Muscle layer of duodenum (tissue), 2 donors: ENCODE measurements around the gene NCOR2.

Experiments
- H3K27ac ChIP-seq: one replicate; pipeline ENCODE4 v1.7.0; 2013; ENCODE audit warnings: mild to moderate bottlenecking, low read length
- H3K27me3 ChIP-seq: one replicate; pipeline ENCODE4 v1.7.0; 2013; ENCODE audit warnings: low read depth, mild to moderate bottlenecking, control low read depth, low read length
- H3K36me3 ChIP-seq, 2 donors: one replicate each; pipeline ENCODE4 v1.7.0; 2013; ENCODE audit warnings: low read length in 2 of 2, control low read depth in 1 of 2, mild to moderate bottlenecking in 1 of 2; ENCODE audit not compliant: insufficient read depth in 2 of 2, control insufficient read depth in 1 of 2
- H3K4me1 ChIP-seq, 2 donors: one replicate each; pipeline ENCODE4 v1.7.0; 2013; ENCODE audit warnings: low read length in 2 of 2, mild to moderate bottlenecking in 2 of 2, control low read depth in 1 of 2, moderate library complexity in 1 of 2; ENCODE audit not compliant: insufficient read depth in 2 of 2, control insufficient read depth in 1 of 2
- H3K4me3 ChIP-seq, 2 donors: one replicate each; pipeline ENCODE4 v1.7.0; 2013; ENCODE audit warnings: low read length in 2 of 2, low read depth in 1 of 2, mild to moderate bottlenecking in 1 of 2
- H3K9me3 ChIP-seq, 2 donors: one replicate each; pipeline ENCODE4 v1.7.0; 2013; ENCODE audit warnings: low read length in 2 of 2, control low read depth in 1 of 2, mild to moderate bottlenecking in 1 of 2; ENCODE audit not compliant: control insufficient read depth in 1 of 2
- donor health status: healthy.

Gene NCOR2

DNA sequence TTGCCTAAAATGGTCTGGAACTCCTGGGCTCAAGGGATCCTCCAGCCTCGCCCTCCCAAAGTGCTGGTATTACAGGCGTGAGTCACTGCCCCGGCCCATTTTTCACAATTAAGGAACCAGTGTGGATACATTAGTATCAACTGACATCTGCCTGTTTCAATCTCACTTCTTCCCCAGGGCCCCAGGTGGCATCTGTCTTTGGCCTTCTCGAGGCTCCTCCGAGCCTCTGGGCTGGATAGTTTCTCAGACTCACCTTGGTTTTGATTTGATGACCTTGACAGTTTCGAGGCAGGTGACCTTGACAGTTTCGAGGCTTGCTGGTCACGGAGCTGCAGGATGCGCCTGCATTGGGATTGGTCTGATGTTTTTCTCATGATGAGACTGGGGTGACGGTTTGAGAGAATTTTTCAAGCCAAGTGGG is 41.0 kb upstream of the NCOR2 start:
- H3K4me1 ChIP-seq = peaks cover 14 to 28% of the 10 kb centered on the region in 2 donors
- peak overlapping the region; percentile 62 for H3K27ac ChIP-seq
- H3K4me3 ChIP-seq = no peak overlapping the region
- H3K9me3 ChIP-seq = no peaks in the 10 kb centered on the region
- peaks cover 3% of the 10 kb centered on the region for H3K27me3 ChIP-seq
- no peaks in the 10 kb centered on the region for H3K36me3 ChIP-seq

DNA sequence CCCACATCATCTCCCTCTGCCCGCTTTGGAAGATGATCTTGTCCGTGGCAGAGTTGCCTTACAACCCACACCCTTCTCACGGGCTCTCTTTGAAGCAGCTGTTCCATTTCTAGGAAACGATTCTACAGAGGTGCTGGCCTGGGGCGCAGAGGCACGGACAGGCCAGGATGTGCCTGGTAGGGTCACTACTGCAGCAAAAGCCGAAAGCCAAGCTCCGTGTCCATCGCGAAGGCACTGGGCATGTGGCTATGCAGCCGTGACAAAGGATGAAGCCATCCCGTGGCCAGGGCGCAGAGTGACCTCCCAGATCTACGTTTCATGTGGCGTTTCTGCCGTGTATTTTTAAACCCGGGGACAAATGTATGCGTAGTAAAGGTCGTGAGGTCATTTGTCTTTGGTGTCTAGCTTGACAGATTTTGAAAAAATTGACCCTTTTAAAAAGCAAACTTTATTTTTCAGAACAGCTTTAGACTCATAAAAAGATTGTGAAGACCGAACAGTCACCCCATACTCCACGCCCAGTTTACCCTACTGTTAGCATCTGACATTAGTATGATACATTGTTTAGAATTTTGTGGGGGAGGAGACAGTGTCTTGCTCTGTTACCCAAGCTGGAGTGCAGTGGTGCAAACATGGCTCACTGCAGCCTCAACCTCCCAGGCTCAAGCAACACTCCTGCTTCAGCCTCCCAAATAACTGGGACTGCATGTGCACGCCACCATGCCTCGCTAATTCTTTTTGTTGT is 40.4 kb upstream of the NCOR2 start:
- Histone ChIP-seq H3K4me1 (peaks cover 14 to 26% of the 10 kb centered on the region in 2 donors), H3K27ac (peak overlapping the region; percentile 62), H3K36me3 (no peaks in the 10 kb centered on the region), H3K4me3 (no peak overlapping the region), H3K27me3 (peaks cover 3% of the 10 kb centered on the region), H3K9me3 (no peaks in the 10 kb centered on the region)

DNA sequence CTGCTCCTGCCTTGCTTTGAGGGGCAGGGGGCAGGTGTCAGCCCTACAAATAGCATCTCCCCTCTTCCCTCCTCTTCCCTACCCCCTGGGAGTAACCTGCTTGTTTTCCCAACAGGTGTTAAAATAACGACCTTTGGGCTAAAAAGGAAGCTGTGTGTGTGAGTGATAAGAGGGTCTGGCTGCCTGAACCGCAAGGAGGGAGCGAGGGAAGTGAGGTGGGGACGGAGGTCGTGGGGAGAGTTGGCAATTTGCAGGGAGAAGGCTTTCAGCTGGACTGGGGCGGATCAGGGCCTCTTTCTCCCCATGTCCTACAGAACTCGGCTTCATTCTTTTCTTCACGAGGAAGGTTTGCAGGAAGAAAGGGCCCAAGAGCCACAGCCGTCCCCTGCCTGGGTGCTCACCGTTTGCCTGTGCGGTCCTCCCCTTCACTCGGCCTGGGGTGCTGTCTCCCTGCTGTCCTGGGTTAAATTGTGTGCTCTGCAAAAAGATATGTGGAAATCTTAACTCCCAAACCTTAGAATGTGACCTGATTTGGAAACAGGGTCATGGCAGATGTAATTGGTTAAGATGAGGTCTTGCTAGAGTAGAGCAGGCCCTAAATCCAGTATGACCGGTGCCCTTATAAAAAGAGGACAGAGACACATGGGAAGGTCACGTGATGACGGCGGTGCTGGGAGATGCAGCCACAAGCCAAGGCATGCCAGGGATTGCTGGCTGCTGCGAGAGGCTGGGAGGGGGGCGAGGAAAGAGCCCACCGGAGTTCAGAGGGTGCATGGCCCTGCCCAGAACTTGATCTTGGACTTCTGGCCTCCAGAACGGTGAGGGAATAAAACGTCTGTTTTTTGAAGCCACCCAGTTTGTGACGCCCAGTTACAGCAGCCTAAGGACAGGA is 38.7 kb upstream of the NCOR2 start:
- Histone ChIP-seq H3K36me3 (no peaks in the 10 kb centered on the region), H3K27ac (peak overlapping the region; percentile 31), H3K4me3 (no peak overlapping the region), H3K4me1 (peaks cover 14 to 26% of the 10 kb centered on the region in 2 donors), H3K9me3 (no peaks in the 10 kb centered on the region), H3K27me3 (peaks cover 3% of the 10 kb centered on the region)

DNA sequence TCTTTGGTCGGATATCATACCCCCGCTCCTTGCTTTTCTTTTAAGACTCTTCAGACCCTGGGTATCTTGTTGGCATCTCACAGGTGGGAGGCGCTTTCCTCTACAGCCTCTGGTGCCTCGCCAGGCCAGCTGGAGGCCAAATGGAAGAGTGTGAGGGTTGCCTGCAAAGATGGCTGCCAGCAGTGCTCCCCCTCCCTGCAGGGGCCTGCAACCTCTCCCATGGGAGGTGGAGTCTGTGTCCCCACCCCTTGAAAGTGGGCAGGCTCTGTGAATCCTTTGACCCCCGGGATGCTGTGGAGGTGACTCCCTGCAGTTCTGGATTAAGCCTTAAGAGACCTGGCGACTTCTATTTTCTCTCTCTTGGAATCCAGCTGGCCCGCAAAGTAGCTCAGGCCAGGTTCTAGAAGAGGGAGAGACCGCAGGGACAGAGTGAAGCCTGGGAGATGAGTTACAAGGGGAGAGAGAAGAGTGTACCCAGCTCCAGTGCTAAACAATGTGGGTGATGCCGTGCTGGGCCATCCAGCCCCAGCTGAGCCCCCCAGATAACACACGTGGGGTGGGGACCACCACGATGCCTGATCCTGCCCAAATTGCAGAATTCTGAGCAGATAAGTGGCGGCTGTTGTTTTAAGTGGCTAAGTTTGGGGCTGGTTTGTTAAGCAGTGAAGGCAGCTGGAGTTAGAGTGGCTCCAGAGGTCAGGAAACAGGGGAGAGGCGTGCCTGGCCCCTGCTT is 37.9 kb upstream of the NCOR2 start:
- peak overlapping the region; percentile 4 for H3K27ac ChIP-seq
- H3K4me3 ChIP-seq = no peak overlapping the region
- H3K27me3 ChIP-seq = peaks cover 3% of the 10 kb centered on the region
- peaks cover 14 to 26% of the 10 kb centered on the region in 2 donors for H3K4me1 ChIP-seq
- no peaks in the 10 kb centered on the region for H3K36me3 ChIP-seq
- no peaks in the 10 kb centered on the region for H3K9me3 ChIP-seq

DNA sequence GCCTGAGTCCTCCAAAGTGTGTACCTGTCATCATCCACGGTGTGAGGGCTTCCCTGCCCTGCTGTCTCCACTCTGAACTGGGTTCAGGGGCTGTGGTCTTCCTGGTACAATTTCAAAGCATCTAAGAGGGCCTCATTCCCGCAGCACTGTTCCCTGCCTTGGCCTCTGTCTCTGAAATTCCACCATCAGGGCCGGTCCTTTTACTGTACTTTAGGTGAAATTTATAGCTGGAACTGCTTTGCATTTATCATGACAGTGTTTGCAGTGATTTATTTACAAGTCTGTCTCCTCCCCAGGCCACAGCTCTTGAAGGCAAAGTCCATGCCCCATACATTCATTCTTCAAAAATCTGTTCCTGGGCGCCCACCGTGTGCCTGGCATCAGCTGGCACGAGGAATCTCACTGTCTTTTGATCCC is 36.9 kb upstream of the NCOR2 start:
- Histone ChIP-seq H3K36me3 (no peaks in the 10 kb centered on the region), H3K4me1 (peaks cover 9 to 25% of the 10 kb centered on the region in 2 donors), H3K27me3 (no peaks in the 10 kb centered on the region), H3K4me3 (no peak overlapping the region), H3K9me3 (no peaks in the 10 kb centered on the region), H3K27ac (peak overlapping the region; percentile 4)

DNA sequence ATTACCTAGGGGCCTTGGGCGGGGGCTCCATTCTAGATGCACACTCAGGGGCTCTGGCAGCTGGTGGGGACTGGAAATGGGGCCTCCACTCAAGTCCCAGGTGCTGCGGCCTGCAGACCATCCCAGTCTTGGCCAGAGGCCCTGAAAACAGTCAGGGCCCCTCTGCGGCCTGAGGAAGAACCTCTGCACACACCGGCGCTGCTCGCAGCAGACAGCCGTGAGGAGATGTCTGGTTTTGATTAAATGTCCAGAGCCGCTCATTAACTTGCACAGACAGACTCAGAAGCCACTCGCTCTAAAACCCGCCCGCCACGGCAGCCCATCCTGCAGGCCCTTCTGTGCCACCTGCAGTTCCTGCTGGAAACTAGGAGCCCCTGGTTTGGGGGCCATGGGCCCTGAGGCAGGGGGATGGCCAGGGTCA is 36.4 kb upstream of the NCOR2 start:
- Histone ChIP-seq H3K27me3 (no peaks in the 10 kb centered on the region), H3K4me3 (no peak overlapping the region), H3K36me3 (no peaks in the 10 kb centered on the region), H3K4me1 (peaks cover 8 to 21% of the 10 kb centered on the region in 2 donors), H3K9me3 (no peaks in the 10 kb centered on the region), H3K27ac (no peak overlapping the region)

DNA sequence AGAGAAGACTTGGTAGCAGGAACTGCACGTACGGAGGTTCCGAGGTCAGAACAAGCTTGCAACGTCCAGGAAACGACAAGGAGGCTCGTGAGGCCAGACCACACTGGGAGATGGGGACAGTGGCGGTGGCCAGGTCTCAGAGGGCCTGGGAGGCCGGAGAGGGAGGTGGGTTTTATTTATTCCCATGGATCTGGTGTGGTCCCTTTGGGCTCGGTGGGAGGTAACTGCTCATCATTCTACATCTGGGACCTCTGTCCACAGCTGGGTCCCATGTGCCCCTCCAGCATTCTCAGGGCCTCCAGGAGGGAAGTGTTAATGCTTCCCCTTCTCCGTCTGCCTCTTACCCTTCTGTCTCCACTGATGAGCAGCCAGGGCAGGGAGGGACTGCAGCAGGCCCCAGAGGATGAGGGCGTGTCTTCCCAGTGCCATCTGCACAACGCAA is 35.7 kb upstream of the NCOR2 start:
- no peaks in the 10 kb centered on the region for H3K9me3 ChIP-seq
- no peaks in the 10 kb centered on the region for H3K36me3 ChIP-seq
- no peaks in the 10 kb centered on the region for H3K27me3 ChIP-seq
- no peak overlapping the region for H3K27ac ChIP-seq
- H3K4me3 ChIP-seq = no peak overlapping the region
- peaks cover 1 to 15% of the 10 kb centered on the region in 2 donors for H3K4me1 ChIP-seq

DNA sequence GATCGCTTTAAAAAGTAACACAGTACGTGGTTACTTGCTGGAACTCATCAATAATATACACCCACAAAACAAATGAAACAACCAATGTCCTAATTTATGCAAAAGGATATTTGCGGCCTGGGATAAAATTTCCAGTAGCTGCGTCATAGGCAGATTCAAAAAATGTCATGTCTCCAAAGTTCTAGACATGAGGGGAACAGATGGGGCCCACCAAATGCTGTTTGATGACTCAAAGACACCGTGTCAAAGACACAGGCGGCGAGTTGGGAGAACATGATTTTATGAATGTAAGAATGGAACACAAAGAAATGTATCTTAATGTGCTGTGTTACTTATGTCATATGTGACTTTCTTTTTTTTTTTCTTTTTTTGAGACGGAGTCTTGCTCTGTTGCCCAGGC is 34.3 kb upstream of the NCOR2 start:
- H3K36me3 ChIP-seq = no peaks in the 10 kb centered on the region
- H3K4me1 ChIP-seq = peaks cover 0 to 15% of the 10 kb centered on the region in 2 donors
- H3K27me3 ChIP-seq = no peaks in the 10 kb centered on the region
- H3K27ac ChIP-seq = no peak overlapping the region
- H3K4me3 ChIP-seq = no peak overlapping the region
- no peaks in the 10 kb centered on the region for H3K9me3 ChIP-seq

DNA sequence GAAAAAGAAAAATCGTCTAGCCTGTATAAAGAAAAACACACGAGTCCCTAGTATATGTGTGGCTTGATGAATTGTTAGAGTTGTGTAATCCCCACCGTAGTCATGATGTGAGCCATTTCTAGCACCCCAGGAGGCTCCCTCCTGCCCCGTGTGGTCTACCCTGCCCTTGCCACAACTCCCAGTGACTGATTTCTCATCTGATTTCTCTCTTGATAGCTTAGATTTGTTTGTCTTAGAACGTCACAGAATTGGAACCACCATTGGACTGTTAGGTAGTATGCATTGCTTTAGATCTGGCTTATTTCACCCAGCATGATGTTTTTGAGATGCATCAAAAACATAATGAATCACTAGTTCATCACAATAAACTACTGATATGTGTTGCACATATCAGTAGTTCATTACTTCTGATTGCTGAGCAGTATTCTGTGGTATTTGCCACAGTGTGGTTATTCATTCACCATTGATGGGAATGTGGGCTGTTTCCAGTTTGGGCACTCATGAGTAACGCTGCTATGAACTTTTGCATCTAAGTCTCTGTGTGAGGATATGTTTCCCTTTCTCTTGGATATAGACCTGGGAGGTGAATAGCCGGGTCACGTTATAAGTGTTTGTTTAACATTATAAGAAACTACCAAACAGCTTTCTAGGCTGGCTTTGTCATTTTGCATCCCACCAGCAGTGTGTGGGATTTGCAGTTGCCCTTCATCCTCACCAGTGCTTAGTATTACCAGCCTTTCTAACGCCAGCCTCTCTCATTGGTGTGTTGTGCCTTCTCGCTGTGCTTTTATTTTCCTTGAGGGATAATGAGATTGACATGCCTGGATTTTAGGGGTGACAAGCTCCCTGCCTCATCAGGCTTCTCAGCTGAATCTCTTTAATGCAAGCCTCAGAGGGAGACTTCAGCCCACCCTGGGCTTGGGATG is 31.9 kb upstream of the NCOR2 start:
- no peaks in the 10 kb centered on the region for H3K9me3 ChIP-seq
- H3K27ac ChIP-seq = no peak overlapping the region
- no peaks in the 10 kb centered on the region for H3K27me3 ChIP-seq
- peaks cover 0 to 10% of the 10 kb centered on the region in 2 donors for H3K4me1 ChIP-seq
- H3K4me3 ChIP-seq = no peak overlapping the region
- H3K36me3 ChIP-seq = no peaks in the 10 kb centered on the region

DNA sequence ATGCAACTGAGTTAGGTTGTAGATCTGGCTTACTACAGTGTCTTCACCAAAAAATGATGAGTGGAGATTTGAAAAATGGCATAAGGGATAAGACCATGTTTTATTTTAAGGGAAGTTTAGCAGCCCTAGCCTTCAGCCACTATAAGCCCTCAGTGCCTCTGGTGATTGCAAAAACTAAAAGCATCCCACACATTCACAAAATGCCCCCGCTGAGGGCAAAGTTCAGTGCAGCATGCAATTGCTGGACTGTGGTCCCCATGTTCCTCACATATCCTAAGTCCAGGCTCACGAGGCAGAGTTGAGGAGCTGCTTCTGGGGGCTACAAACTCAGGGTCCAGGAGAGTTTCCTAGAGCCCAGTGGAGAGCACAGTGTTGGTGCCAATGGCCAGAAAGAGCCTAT is 29.6 kb upstream of the NCOR2 start:
- Histone ChIP-seq H3K9me3 (no peaks in the 10 kb centered on the region), H3K36me3 (no peaks in the 10 kb centered on the region), H3K27me3 (no peaks in the 10 kb centered on the region), H3K4me3 (no peak overlapping the region), H3K4me1 (no peaks in the 10 kb centered on the region), H3K27ac (no peak overlapping the region)
